ENCODE results near the gene FANCM.
"Not testable (repeated sequence)": the region's sequence is repeated elsewhere in the genome, so short reads cannot be mapped to it uniquely, and the experiment has no call there.

Gene FANCM

DNA sequence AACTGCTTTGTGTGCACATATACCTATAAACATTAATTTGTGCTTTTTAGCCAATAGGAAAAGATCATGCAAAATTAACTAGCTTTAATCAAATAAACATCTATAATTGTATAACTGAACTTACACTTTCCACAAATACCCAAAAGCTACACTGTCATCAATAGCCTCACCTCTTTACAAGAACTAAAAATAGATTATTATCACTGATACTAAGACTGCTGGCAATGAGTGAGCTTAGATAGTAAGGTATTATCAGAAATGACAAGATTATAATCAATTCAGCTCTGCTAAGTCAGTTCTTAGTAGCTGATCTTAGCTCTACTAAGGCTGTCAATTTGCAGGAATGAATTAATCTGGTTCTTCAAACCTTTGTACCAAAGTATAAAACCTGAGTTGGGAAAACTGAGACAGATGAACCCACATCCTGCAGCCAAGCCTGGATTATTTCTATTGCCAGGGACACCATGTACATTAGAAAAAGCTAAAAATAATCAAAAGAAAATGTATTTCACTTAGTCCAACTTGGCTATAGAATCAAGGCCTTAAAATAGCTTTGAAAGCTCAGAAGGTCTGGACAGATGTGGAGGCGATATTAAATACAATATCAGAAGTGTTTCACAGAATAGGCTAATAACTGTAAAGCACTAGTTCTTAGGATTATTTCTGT is 6.6 kb upstream of the FANCM start:
- peaks cover 15% of the 10 kb centered on the region for H3K4me1 Mint-ChIP-seq (ENCODE audit: low read depth)
- no peak overlapping the region for H3K27ac Mint-ChIP-seq
- H3K4me3 Mint-ChIP-seq = no peak overlapping the region
- no peaks in the 10 kb centered on the region for H3K27me3 Mint-ChIP-seq (ENCODE audit: low read depth)
- H3K36me3 Mint-ChIP-seq (ENCODE audit: low read depth) = peaks cover 14% of the 10 kb centered on the region
- H3K9me3 Mint-ChIP-seq = no peaks in the 10 kb centered on the region

DNA sequence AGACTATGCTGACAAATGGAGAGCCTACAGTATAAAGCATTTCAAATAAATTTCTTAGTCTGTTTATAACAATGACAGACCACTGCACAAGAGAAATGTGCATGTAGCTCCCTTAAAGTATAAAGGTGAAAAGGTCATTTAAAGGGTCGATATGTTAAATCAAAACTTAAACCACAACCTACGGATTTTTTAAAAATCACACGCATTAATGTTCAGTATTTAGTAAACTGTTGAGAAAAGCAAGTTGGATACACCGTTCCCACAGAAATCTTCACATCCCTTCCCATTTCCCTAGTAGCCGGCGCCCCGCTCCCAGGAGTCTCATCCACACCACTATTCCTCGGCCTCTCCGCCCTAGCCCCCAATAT is 2.1 kb upstream of the FANCM start:
- Mint-ChIP-seq H3K9me3 (no peaks in the 10 kb centered on the region), H3K4me1 (ENCODE audit: low read depth) (peaks cover 25% of the 10 kb centered on the region), H3K4me3 (peak overlapping the region; percentile 93), H3K27me3 (ENCODE audit: low read depth) (no peaks in the 10 kb centered on the region), H3K27ac (peak overlapping the region; percentile 95), H3K36me3 (ENCODE audit: low read depth) (no peaks in the 10 kb centered on the region)

DNA sequence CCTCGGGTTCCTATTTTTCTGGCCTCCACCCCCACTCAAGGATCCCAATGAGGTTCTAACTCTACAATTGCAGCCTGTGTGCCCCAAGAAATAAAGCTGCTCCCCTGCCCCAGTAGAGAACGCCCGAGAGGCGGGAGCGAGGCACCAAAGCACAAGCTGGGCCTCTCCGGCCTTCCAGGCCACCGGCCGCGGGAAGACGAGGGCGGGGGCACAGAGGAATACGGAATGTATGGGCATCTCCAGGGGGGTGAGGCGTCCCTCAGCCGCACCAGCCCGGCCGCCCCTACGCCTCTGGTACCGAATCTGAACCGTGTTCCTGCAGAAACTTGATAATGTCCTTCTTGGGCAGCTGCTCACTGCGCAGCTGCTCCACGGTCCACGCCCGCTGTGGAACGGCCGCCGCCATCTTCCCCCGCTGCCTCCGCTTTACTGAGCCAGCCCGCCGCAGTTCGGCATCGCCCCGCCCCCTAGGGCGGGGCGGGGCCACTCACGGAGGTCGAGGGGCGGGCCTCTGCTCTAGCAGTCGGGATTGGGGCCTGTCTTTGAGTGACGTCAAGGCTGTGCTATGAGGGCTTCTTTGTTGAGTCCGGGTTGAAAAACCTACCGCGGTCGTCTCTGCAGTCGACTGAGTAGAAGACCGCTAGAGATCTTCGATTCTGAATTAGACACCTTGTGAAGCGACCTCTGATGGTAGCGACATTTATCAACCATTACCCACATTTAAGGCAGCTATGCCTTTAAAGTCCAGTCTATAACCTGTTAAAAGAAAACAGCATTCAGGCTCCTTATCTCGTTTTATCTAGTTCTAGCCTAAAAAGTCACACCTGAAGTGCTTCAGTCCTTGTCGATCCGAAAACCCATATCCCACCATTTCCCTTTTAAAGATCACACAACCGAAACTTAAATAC is 1.4 kb upstream of the FANCM start, which contains the start of gene FKBP3:
TSS of gene FKBP3 (minus strand) at position 431 of the 908 bp plus-strand sequence. CDS start at position 406, 25 bp downstream.
- Mint-ChIP-seq H3K4me3 (peak within 1 kb of the TSS; percentile 93), H3K27ac (peak within 1 kb of the TSS; percentile 95), H3K9me3 (no peaks in the 10 kb centered on the region), H3K4me1 (ENCODE audit: low read depth) (peaks cover 29% of the 10 kb centered on the region), H3K27me3 (ENCODE audit: low read depth) (no peaks in the 10 kb centered on the region), H3K36me3 (ENCODE audit: low read depth) (no peaks in the 10 kb centered on the region)

DNA sequence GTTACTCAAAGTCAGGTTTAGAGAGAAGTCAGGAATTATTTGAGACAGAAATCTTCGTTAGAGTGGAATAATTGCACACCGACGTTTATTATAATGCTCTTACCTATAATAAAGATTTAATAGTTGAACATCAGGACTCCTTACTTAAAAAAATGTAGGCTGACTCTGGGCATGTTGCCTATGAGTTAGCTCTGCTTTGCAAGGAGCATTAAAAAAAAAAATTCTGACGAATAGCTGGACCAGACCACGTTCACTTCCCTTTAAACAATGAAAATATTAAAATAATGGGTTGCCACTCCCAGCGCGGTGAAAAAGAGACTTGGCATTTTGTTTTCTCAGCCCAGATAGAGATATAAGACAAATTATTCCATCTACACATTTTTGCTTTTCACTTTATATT is 574 bp upstream of the FANCM start:
- Mint-ChIP-seq H3K27me3 (ENCODE audit: low read depth) (no peaks in the 10 kb centered on the region), H3K4me3 (peak overlapping the region; percentile 93), H3K4me1 (ENCODE audit: low read depth) (peaks cover 29% of the 10 kb centered on the region)

DNA sequence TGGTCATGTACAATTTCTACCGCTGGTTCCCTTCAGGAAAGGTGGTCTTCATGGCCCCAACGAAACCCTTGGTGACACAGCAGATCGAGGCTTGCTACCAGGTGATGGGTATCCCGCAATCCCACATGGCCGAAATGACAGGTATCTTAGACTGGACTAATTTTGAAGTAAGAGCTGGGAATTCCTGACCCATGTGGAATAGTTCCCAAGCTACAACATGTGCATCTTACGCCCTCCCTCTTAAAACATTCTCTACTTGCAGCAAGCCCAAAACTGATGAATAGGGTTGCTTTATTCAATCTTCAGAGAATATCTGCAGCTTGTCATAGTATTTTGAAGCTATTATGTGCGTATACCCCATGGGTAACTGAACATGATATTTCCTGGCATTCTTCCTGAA is 669 bp downstream of the FANCM start:
- Mint-ChIP-seq H3K27me3 (ENCODE audit: low read depth) (no peaks in the 10 kb centered on the region), H3K4me3 (peak overlapping the region; percentile 93), H3K9me3 (no peaks in the 10 kb centered on the region), H3K4me1 (ENCODE audit: low read depth) (peaks cover 31% of the 10 kb centered on the region), H3K36me3 (ENCODE audit: low read depth) (no peaks in the 10 kb centered on the region), H3K27ac (peak overlapping the region; percentile 95)

More for the DNA sequence above, 574 bp upstream of the FANCM start:
- no peaks in the 10 kb centered on the region for H3K9me3 Mint-ChIP-seq
- H3K27ac Mint-ChIP-seq = peak overlapping the region; percentile 95
- no peaks in the 10 kb centered on the region for H3K36me3 Mint-ChIP-seq (ENCODE audit: low read depth)

DNA sequence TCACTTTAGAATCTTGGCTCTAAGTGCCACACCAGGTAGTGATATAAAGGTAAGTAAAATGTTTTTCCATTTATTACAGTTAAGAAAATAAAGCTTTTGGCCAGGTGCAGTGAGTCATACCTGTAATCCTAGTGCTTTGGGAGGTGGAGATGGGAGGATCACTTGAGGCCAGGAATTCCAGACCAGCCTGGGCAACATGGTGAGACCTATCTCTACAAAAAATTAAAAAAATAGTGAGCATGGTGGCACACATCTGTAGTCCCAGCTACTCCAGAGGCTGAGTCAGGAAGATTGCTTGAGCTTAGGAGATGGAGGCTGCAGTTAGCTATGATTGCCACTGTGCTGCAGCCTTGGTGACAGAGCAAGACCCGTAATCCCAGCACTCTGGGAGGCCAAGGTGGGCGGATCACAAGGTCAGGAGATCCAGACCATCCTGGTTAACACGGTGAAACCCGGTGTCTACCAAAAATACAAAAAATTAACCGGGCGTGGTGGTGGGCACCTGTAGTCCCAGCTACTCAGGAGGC is 5.0 kb downstream of the FANCM start:
- H3K4me1 Mint-ChIP-seq (ENCODE audit: low read depth) = peaks cover 34% of the 10 kb centered on the region
- peaks cover 9% of the 10 kb centered on the region for H3K36me3 Mint-ChIP-seq (ENCODE audit: low read depth)
- no peak overlapping the region for H3K27ac Mint-ChIP-seq
- no peak overlapping the region for H3K4me3 Mint-ChIP-seq
- no peaks in the 10 kb centered on the region for H3K9me3 Mint-ChIP-seq
- H3K27me3 Mint-ChIP-seq (ENCODE audit: low read depth) = no peaks in the 10 kb centered on the region

DNA sequence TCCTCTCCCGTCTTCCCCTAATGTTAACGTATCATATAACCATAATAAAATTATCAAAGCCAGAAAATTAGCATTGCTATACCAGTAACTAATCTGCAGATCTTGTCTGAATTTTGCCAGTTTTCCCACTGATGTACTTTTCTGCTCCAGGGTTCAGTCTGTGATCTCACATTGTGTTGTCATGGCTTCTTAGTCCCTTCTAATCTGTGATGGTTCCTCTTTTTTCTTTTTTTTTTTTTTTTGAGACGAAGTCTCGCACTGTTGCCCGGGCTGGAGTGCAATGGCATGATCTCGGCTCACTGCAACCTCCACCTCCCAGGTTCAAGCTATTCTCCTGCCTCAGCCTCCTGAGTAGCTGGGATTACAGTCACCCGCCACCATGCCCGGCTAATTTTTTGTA is 6.4 kb downstream of the FANCM start:
- H3K27me3 Mint-ChIP-seq (ENCODE audit: low read depth); H3K9me3 Mint-ChIP-seq; H3K36me3 Mint-ChIP-seq (ENCODE audit: low read depth); H3K27ac Mint-ChIP-seq; H3K4me3 Mint-ChIP-seq: not testable (repeated sequence)
- peaks cover 29% of the 10 kb centered on the region for H3K4me1 Mint-ChIP-seq (ENCODE audit: low read depth)

DNA sequence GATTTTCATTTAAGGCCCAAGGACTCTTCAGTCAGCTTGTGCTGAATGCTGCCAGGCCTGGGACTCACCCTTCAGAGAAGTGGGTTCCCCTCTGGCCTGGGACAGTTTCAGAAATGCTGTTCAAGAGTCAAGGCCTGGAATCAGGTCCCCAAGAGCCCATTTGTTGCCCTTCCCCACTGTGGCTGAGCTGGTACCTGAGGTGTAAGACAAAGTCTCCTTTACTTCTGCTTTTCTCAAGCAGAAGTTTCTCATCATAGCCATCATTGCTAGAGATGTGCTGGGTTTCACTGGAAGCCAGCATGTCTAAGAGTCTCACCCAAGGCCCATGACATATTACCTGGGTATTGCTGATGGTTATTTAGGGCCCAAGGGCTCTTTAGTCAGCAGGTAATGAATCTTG is 8.9 kb downstream of the FANCM start:
- Mint-ChIP-seq H3K9me3 (no peaks in the 10 kb centered on the region), H3K27me3 (ENCODE audit: low read depth) (no peaks in the 10 kb centered on the region), H3K4me1 (ENCODE audit: low read depth) (peaks cover 14% of the 10 kb centered on the region), H3K36me3 (ENCODE audit: low read depth) (peaks cover 13% of the 10 kb centered on the region), H3K4me3 (no peak overlapping the region), H3K27ac (no peak overlapping the region)

DNA sequence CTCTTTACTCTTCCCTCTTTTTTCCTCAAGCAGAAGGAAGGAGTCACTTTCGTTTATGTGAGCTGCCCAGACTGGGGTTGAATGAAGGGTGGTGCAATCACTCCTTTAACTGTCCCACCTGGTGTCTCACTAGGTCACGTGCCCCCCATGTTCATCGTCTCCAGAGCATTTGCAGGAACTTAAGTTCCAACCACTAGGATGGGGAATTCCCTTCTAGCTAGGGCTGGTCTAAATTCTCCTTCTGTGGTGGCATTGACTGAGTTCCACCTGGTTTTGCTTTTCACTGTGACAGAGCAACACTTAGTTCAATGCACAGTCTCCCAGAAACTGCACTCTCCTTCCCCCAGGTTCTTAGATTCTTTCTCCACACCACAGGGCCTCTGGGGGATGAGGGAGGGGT is 9.5 kb downstream of the FANCM start:
- H3K36me3 Mint-ChIP-seq (ENCODE audit: low read depth) = peaks cover 15% of the 10 kb centered on the region
- no peak overlapping the region for H3K4me3 Mint-ChIP-seq
- H3K27ac Mint-ChIP-seq = no peak overlapping the region
- H3K9me3 Mint-ChIP-seq = no peaks in the 10 kb centered on the region
- H3K4me1 Mint-ChIP-seq (ENCODE audit: low read depth) = peaks cover 14% of the 10 kb centered on the region
- H3K27me3 Mint-ChIP-seq (ENCODE audit: low read depth) = no peaks in the 10 kb centered on the region

DNA sequence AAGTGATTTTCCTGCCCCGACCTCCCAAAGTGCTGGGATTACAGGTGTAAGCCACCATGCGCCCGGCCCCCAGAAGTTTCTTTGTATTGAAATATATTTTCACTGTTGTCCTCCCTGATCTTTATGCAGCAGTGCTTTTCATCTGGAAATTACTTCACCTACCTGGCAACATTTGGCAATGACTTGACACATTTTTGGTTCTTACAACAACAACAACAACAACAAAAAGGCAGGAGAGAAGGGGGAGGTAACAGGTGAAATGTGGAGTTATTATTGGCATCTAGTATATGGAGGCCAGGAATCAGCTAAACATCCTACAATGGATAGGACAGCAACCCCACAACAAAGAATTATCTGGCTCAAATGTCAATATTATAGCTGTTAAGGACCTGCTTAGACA is 13.9 kb downstream of the FANCM start:
- no peak overlapping the region for H3K27ac Mint-ChIP-seq

DNA sequence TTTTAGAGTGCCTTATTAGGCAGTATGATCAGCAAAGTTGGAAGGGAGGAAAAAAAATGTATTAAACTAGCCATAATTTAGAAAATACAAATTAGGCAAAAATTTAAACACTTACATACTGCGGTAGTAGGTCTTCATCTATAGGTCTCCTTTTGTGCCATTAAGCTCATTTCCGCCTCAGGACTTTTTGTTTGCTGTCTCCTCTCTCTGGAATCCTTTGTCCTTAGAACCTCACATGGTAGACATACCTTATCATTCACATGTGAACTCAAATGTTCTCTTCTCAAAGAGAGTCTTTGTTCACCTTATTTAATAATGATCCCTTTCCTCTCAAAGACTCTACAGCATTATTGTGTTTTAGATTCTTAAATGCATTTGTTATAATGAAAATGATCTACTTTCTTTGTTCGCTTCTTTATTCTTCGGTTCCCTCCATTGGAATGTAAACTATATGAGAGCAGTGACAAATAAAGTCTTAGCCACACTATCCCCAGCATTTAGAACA is 14.7 kb downstream of the FANCM start:
- peaks cover 10% of the 10 kb centered on the region for H3K36me3 Mint-ChIP-seq (ENCODE audit: low read depth)
- H3K4me3 Mint-ChIP-seq = no peak overlapping the region

More for the DNA sequence above, 13.9 kb downstream of the FANCM start:
- peaks cover 11% of the 10 kb centered on the region for H3K36me3 Mint-ChIP-seq (ENCODE audit: low read depth)
- no peak overlapping the region for H3K4me3 Mint-ChIP-seq
- H3K4me1 Mint-ChIP-seq (ENCODE audit: low read depth) = peaks cover 8% of the 10 kb centered on the region
- H3K9me3 Mint-ChIP-seq = no peaks in the 10 kb centered on the region
- no peaks in the 10 kb centered on the region for H3K27me3 Mint-ChIP-seq (ENCODE audit: low read depth)

DNA sequence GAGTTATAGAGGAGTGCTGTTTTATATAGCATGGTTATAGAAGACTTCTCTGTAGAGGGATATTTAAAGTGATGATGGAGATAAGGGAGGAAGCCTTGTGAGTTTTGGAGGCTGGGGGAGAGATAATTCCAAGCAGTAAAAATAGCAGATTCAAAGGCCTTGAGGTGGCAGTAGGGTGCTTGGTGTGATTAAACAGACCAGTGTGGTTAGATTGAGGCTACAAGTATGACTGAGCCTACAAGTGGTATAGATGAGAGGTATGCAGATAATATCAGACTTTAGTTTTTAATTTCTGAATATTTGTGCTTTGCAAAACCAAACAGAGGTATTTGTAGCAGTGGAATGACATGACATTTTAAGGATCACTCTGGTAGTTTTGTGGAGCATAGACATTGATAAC is 20.3 kb downstream of the FANCM start:
- no peak overlapping the region for H3K27ac Mint-ChIP-seq
- H3K9me3 Mint-ChIP-seq = no peaks in the 10 kb centered on the region
- peaks cover 7% of the 10 kb centered on the region for H3K4me1 Mint-ChIP-seq (ENCODE audit: low read depth)
- no peaks in the 10 kb centered on the region for H3K27me3 Mint-ChIP-seq (ENCODE audit: low read depth)
- no peak overlapping the region for H3K4me3 Mint-ChIP-seq
- peaks cover 4% of the 10 kb centered on the region for H3K36me3 Mint-ChIP-seq (ENCODE audit: low read depth)

More for the DNA sequence above, 14.7 kb downstream of the FANCM start:
- H3K27ac Mint-ChIP-seq = no peak overlapping the region
- H3K9me3 Mint-ChIP-seq = no peaks in the 10 kb centered on the region
- no peaks in the 10 kb centered on the region for H3K27me3 Mint-ChIP-seq (ENCODE audit: low read depth)
- H3K4me1 Mint-ChIP-seq (ENCODE audit: low read depth) = peaks cover under 1% of the 10 kb centered on the region

DNA sequence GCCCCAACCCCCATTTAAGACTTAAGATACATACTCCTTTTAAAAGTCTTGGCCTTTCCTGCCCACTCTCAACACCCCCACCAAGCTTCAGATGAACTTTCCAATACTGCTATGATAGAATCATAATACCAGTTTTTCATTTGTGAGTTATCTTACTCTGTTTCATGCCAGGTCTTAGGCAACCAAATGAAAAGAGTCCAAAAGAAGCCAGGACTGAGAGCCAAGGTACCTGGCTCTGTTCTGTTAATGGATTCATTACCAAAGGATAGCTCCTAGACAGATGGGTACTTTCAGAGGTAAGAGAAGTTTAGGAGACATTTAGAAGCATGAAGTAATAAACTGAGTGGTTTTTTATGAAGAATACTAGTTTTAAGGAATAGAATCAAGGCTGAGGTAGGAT is 34.2 kb downstream of the FANCM start:
- Mint-ChIP-seq H3K36me3 (ENCODE audit: low read depth) (peaks cover 5% of the 10 kb centered on the region), H3K4me3 (no peak overlapping the region), H3K27ac (no peak overlapping the region), H3K27me3 (ENCODE audit: low read depth) (no peaks in the 10 kb centered on the region), H3K4me1 (ENCODE audit: low read depth) (no peaks in the 10 kb centered on the region), H3K9me3 (no peaks in the 10 kb centered on the region)

DNA sequence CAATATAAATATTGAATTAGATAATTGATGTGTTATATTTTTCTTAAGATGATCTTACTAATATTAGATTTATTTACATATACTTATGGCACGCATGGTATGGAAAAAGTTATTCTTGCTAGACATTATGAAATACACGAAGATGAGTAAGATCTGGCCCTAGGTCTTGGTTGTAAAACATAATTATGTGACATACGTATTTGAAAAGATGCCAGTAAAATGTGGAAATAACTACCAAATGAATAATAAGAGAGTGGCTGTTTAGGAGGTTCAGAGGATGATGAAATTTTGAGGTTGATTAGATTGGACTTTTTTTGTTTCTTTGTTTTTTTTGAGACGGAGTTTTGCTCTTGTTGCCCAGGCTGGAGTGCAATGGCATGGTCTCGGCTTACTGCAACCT is 41.3 kb downstream of the FANCM start:
- Mint-ChIP-seq H3K4me1 (ENCODE audit: low read depth) (no peaks in the 10 kb centered on the region), H3K27ac (no peak overlapping the region), H3K36me3 (ENCODE audit: low read depth) (peaks cover 1% of the 10 kb centered on the region), H3K9me3 (no peaks in the 10 kb centered on the region), H3K4me3 (no peak overlapping the region), H3K27me3 (ENCODE audit: low read depth) (no peaks in the 10 kb centered on the region)

DNA sequence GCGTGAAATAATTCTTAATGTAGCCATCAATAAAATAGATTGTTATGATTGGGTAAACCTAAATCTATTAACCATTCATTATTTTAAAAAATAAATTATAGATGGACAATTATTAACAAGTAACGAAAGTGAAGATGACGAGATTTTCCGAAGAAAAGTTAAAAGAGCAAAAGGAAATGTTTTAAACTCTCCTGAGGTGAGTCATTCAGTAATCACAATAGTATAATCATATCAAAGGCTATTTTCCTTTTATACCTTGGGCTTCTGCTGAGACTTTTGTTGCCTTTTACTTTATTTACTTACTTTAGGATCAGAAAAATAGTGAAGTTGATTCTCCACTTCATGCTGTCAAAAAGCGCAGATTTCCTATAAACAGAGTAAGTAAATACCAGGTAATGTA is 45.6 kb downstream of the FANCM start:
- Mint-ChIP-seq H3K36me3 (ENCODE audit: low read depth) (peaks cover 5% of the 10 kb centered on the region), H3K4me3 (no peak overlapping the region), H3K27ac (no peak overlapping the region), H3K27me3 (ENCODE audit: low read depth) (no peaks in the 10 kb centered on the region), H3K4me1 (ENCODE audit: low read depth) (no peaks in the 10 kb centered on the region), H3K9me3 (no peaks in the 10 kb centered on the region)
